ENCODE data around the gene DNLZ. TPM values are rescaled to one million over a fixed set of nuclear protein-coding genes. Genes with fewer than 3 reads are reported as not detected.
"Not testable (repeated sequence)": the region's sequence is repeated elsewhere in the genome, so short reads cannot be mapped to it uniquely, and the experiment has no call there.

DNLZ gene
- total RNA-seq, 1 donor from 2014 or later = 27.5 TPM

GRCh38 chr9:136353088-136353487 lies 10.5 kb downstream of the DNLZ start:
- DNase-seq (ENCODE audit: low read depth) = no peak
- no peak for TF ChIP-seq CTCF (IDR thresholded peaks at IDR 0.05; ENCODE audit: insufficient read depth, low read length, poor library complexity, severe bottlenecking)
- H3K4me3 ChIP-seq (ENCODE audit: low read depth, low read length) = no peak overlapping the region
- no peaks in the 10 kb centered on the region for H3K36me3 ChIP-seq (ENCODE audit: control insufficient read depth, insufficient read depth, low read length)
- peaks cover 8% of the 10 kb centered on the region for H3K27me3 ChIP-seq (ENCODE audit: control insufficient read depth, insufficient read depth, low read length)

GRCh38 chr9:136352682-136353081 lies 10.9 kb downstream of the DNLZ start:
- peaks cover 9% of the 10 kb centered on the region for H3K27me3 ChIP-seq (ENCODE audit: control insufficient read depth, insufficient read depth, low read length)
- H3K36me3 ChIP-seq (ENCODE audit: control insufficient read depth, insufficient read depth, low read length) = no peaks in the 10 kb centered on the region
- no peak for DNase-seq (ENCODE audit: low read depth)
- TF ChIP-seq CTCF (IDR thresholded peaks at IDR 0.05; ENCODE audit: insufficient read depth, low read length, poor library complexity, severe bottlenecking) = no peak
- H3K4me3 ChIP-seq (ENCODE audit: low read depth, low read length) = no peak overlapping the region

GRCh38 chr9:136351868-136352267 lies 11.7 kb downstream of the DNLZ start:
- not testable (repeated sequence) for DNase-seq (ENCODE audit: low read depth); H3K27me3 ChIP-seq (ENCODE audit: control insufficient read depth, insufficient read depth, low read length); H3K36me3 ChIP-seq (ENCODE audit: control insufficient read depth, insufficient read depth, low read length); H3K4me3 ChIP-seq (ENCODE audit: low read depth, low read length)

- TF ChIP-seq CTCF (IDR thresholded peaks at IDR 0.05; ENCODE audit: insufficient read depth, low read length, poor library complexity, severe bottlenecking) = no peak
- DNase-seq (ENCODE audit: low read depth) = no peak
- H3K27me3 ChIP-seq (ENCODE audit: control insufficient read depth, insufficient read depth, low read length) = peaks cover 9% of the 10 kb centered on the region
- H3K36me3 ChIP-seq (ENCODE audit: control insufficient read depth, insufficient read depth, low read length) = no peaks in the 10 kb centered on the region
- H3K4me3 ChIP-seq (ENCODE audit: low read depth, low read length) = no peak overlapping the region
Measured at GRCh38 chr9:136351252-136351800, 12.2 kb downstream of the DNLZ start.

GRCh38 chr9:136349546-136349945 lies 14.0 kb downstream of the DNLZ start:
- TF ChIP-seq CTCF (IDR thresholded peaks at IDR 0.05; ENCODE audit: insufficient read depth, low read length, poor library complexity, severe bottlenecking) = no peak
- no peak overlapping the region for H3K4me3 ChIP-seq (ENCODE audit: low read depth, low read length)
- DNase-seq (ENCODE audit: low read depth) = no peak
- no peaks in the 10 kb centered on the region for H3K36me3 ChIP-seq (ENCODE audit: control insufficient read depth, insufficient read depth, low read length)
- H3K27me3 ChIP-seq (ENCODE audit: control insufficient read depth, insufficient read depth, low read length) = peaks cover 9% of the 10 kb centered on the region

GRCh38 chr9:136348691-136349090 lies 14.9 kb downstream of the DNLZ start:
- Histone ChIP-seq H3K4me3 (ENCODE audit: low read depth, low read length) (no peak overlapping the region), H3K36me3 (ENCODE audit: control insufficient read depth, insufficient read depth, low read length) (no peaks in the 10 kb centered on the region), H3K27me3 (ENCODE audit: control insufficient read depth, insufficient read depth, low read length) (peaks cover 9% of the 10 kb centered on the region)
- TF ChIP-seq CTCF (IDR thresholded peaks at IDR 0.05; ENCODE audit: insufficient read depth, low read length, poor library complexity, severe bottlenecking) = no peak
- no peak for DNase-seq (ENCODE audit: low read depth)

All from kidney epithelial cell (primary cell).